GM19239 (cell line): Measurements from ENCODE around the gene CENPX.

Source experiments
- DNase-seq: peaks from one replicate; pipeline ENCODE4 v3.0.0; 2011; ENCODE audit warnings: low spot score; ENCODE audit not compliant: insufficient read length
- FAIRE-seq: peaks from 2 replicates; lab custom pipeline; 2011; peaks lifted over from hg19 to GRCh38; lab: Jason Lieb, UNC

The CENPX gene

DNA sequence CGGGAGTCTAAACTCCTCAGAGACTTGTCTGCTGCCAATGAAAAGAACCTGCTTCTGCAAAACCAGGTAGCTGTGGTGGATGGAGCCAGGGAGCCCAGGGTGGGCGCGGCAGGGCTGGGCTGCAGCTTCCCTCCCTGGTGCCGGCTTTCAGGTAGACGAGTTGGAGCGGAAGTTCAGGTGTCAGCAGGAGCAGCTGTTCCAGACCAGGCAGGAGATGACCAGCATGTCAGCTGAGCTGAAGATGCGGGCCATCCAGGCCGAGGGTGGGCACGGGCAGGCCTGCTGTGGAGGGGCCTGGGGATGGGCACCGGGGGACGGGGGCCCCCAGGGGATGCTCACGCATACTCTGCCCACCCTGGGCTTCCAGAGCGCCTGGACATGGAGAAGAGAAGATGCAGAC is 5.6 kb upstream of the CENPX start:
- DNase-seq (no peak), FAIRE-seq (no peak)

DNA sequence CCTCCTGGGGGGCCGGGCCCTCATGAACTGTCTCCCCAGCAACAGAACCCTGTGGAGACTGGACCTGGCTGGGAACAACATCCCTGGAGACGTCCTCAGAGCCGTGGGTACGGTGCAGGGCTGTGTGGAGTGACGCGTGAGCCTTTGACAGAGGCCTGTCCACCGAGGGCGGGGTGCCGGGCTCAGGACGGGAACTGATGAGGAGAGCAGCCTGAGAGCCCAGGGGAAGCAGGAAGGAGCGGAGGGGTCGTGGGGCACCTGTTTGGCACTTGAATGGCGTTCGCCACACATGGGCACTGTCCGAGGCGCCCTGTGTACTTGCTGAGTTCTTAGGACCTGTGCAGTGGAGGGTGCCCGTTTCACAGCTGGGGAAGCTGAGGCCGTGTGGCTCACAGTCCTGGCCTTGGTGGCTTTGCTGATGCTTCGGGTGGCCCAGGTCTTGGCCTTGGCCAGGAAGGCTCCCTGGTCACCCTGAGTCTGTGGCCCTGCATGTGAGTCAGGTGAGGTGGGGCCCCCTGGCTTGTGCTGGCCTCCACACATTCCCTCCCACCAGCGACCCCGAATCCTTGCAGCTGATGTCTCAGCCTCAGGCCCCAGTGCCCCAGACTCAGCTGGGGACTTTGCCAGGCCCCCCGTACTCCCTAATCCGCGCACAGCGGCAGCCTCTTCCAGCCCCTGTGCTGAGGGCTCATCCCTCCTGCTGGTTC is 2.9 kb upstream of the CENPX start:
- no peak for DNase-seq
- FAIRE-seq = no peak

DNA sequence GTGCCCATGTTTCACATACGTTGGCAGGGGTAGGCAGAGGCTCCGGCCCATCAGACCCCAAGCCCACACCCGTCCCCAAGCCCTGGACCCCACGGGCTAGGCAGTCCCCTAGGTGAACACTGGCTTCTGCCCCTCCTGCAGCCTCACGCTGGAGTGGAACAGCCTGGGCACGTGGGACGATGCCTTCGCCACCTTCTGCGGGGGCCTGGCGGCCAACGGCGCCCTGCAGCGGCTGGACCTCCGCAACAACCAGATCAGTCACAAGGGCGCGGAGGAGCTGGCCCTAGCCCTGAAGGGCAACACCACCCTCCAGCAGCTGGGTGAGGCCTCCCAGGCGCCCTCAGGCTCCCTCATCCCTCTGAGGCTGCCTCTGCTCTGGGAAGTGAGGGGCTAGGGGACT is 2.2 kb upstream of the CENPX start:
- FAIRE-seq (no peak), DNase-seq (no peak)

DNA sequence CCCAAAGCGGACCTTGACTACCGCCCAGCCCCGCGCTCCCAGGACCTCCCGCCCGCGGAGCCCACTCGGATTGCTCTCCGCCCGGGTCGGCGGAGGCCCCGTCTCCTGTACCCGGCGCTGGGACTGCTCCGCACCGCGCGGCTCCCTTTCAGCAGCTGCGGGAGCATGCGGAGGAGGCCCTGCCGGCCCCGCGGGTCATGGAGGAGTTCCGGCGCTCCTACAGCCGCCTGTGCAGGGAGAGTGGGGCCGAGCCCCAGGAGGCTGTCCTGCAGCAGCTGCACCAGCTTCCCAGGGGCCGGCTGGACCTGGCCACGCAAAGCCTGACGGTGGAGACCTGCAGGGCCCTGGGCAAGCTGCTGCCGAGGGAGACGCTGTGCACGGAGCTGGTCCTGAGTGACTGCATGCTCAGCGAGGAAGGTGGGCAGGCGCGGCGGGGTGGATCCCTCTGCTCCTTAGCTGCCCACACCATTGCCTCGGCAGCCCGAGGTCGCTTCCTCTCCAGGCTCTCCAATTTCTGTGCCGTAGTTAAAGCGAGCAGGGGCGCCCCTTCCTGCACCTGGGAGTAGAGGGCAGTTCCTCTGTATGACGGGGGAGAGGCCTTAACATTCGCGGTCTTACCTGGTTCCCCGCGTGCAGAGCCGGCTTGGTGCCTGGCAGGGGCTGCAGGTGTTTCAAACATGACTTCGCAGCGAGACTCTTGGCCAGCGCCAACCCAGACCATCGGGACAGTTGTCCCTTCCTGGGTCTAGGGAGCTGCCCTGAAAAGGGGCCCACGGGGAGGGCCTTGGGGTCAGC is 966 bp upstream of the CENPX start:
- DNase-seq = no peak
- FAIRE-seq = peak; percentile 85

DNA sequence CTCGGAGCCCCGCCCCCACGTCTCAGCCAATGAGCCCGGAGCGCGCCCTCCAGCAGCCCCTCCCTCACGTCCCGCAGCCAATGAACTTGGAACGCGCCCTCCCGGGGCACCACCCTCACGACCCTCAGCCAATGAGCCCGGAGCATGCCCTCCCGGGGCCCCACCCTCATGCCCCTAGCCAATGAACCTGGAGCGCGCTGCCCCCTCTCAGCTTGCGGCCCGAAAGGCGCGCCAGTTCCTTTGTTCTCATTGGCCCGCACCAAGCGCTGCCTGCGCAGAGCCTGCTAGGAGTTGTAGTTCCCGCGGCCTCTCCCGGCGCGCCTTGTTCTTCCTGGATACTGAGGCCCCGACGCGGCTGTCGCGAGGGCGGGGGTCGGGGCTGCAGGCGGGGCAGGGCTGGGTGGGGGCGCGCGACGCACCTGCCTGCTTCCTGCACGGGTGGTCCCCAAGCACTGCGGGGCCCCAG is 336 bp upstream of the CENPX start, which contains the start of gene LRRC45:
Gene LRRC45, plus strand, starts transcription at position 325 of the 466 bp plus-strand sequence. CDS start 339 bp downstream, outside the sequence.
- FAIRE-seq (peak; percentile 99), DNase-seq (peak; percentile 99)

DNA sequence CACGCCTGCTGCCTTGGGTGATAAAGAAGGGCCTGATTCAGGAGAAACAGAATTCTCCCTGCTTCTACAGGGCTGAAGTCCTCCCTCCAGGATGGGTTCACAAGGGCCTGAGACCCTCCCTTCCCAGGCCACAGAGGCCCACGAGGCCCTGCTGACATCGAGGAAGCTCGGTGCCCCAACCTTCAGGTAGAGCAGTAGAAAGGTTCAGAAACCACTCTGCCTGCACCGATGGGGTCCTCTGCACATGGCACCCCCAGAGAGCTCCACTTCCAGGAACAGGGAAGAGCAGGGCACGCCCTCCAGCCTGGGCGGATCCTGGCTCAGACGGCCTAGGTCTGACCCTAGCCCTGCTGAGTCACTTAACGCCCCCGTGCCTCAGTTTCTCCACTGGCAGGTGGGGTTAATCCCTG is 773 bp downstream of the CENPX start:
- FAIRE-seq (peak; percentile 58), DNase-seq (no peak)

DNA sequence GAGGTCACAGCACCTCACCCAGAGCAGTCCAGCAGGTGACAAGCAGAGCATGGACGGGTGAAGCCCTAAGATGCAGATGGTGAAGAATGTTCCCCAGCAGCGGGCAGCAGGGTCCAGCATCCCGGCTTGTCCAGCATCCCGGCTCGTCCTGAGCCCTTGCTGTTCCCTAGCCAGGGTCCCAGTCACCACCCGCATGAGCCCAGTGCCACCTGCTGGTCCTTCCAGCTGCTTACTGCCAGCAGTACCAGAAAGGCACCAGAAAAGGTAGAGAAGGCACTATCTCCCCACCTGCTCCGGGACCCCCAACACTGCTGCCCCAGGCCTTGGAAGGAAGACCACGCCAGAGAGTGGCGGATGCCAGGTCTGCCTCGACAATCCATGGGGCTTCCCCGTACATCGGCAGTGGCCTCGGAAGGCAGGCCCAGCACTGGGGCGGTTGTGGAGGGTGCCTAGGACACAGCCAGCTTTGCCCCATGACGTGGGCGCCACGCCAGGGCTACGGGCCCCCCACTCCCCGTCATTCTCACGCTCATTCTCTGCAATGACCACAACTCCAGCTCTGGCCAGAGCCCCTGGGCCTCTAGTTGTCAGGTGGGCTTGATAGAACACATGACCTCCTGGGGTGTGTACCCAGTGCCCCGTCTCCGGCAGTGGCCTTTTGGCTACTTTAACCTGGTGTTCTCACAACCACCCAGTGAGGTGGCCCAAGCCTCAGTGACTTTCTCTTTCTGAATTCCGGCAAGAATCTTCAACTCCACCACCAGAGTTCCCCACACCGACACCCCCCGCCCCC is 1.4 kb downstream of the CENPX start:
- no peak for DNase-seq
- peak; percentile 69 for FAIRE-seq

DNA sequence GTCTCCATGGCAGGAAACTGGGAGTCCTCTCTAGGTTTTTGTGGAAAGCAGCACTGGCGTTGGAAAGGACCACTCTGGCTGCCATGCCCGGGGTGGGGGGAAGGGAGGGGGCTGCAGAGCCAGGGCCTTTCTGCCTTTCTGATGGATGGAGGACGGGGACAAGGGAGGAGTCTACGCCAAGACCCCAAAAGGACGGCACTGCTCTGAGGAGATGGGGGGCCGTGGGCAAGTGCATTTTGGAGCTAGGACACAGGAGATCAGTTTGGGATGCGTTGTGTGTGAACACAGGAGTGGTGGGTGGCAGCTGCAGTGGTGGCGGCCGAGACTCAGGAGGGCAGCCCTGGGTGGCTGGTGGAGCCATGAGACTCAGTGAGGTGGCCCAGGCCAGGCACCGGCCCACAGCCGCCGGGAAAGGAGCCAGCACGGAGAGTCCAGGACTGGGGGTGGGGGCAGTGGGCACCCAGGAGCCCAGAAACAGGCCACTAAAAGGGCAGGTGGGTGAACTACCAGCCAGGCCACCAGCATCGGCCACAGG is 2.0 kb downstream of the CENPX start:
- no peak for FAIRE-seq
- DNase-seq = no peak

DNA sequence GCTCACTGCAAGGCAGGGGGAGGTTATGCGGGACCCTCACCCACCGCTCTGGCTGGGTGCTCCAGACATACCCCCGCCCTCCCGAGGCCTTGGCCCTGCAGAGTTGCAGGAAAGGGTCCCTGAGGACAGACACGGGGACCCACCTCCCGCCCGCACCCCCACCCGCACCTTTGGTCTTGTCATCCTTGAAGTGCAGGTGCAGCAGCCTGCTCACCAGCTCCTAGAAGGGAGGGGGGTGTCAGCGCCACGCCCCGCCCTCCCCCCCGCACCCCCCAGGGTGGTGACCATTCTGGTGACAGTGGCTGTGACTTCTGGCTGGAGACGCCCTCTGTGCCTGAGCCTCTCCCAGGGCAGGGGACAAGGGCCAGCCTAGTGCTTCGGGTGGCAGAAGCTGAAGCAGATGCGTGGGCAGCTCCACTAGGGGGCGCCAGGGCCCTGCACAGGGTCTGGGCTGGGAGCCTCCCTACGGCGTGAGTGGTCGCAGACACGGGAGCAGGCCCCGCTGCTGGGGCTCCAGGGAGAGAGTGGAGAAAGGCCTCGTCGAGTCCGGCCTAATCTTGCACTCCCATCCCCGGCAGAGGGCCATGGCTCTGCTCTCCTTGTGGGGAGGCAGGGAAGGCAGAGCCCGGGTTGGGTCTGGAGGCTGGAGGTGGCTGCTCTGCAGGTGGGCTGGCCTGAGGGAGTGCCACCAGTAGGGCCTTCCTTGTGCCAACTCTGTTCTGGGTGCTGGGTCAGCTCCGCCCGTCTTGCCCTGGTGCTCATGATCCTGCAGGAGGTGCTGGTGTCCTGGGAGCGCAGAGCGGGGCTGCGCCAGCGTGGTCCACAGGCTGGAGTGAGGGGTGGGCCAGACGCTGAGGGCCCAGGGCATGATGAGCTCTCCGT is 2.7 kb downstream of the CENPX start:
- DNase-seq = peak; percentile 90
- FAIRE-seq = no peak

DNA sequence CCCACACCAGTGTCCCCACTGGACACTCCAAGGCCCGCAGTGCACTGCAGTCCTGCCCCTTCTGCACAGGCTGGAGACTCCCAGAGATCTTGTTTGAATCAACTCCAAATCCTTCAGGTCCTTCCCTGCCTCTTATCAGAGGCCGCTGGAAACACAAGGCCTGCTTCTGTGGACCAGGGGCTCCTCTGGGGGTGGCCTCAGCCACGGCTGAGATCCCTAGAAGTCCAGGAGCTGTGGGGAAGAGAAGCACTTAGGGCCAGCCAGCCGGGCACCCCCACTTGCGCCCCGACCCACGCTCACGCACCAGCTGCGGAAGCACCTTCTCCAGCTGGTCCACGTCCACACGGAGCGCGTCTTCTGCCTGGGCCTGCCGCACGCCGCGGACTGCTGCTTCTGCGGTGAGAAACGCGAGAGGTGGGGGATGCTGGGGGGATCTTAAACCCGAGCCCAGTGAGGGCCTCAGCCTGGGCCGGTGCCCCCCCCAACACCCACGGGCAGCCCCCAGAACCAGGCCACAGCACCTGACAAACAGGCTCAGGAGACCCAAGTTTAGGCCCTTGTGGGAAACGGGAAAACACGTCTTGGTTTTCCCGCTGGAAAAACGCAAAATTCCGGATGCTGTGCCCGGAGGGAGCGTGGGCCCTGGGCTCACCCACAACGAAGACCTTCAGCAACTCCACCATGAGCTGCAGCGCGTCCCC is 3.5 kb downstream of the CENPX start:
- DNase-seq = no peak
- no peak for FAIRE-seq

DNA sequence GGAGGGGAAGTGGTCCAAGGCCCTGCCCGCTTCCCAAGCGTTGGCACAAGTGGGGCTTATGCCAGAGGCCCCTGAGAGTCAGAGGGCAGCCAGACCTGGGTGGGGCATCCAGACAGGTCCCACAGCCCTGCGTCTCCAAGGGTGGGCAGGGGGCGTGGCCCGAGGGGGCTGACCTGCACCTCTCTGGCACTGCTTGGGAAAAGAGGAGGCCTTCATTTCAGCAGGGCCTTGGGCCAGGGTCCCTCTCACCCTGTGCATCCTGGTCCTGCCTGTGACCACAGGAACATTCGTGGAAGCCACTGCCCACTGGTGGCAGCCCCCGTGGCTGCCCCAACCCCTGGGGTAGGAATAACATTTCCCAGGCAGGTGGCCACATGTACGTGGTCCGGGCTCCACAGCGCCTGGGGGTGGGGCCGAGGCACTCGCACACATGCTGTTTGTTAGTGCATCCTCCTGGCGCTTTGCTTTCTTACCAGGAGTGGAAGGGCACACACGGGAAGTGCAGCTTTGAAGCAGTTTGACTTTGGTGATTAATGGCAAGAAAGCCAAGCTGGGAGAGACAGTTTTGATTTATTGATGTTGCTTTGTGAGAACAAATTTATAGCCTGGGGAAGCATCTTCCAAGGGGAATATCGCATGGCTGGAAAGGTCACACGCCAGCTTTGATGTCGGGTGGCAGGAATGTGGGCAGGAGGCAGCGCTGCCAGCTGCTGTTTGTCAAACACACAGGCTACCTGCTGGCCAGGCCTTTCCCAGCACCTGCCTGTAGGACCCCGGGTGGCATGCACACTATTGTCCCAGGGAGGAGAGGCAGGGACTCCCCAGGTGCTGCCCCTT is 4.3 kb downstream of the CENPX start:
- DNase-seq = no peak
- no peak for FAIRE-seq

DNA sequence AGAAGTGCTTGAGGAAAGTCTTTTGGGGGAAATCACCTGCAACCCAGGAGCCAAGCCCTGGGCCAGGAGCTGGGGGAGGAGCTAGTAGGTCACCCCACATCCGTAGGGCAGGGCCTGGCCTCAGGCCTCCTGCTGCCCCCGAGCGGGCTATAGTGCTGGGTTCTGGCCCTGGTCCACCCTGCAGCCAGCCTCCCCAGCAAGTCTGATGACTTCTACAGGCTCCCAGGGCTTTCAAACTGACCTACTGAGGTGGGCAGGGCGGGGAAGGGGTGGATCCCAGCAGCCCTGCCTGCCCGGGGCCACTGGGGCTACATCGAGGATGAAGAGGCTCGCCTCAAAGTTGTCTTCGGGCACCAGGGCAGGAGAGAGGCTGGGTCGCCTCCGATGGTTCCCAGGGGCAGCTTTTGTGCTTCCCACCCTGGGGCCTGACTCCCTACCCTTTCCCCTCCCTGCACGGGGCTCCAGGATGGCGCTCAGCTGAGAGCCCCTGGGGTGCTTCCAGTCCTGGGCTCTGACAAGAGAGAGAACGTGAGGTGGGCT is 5.0 kb downstream of the CENPX start:
- no peak for DNase-seq
- FAIRE-seq = no peak

DNA sequence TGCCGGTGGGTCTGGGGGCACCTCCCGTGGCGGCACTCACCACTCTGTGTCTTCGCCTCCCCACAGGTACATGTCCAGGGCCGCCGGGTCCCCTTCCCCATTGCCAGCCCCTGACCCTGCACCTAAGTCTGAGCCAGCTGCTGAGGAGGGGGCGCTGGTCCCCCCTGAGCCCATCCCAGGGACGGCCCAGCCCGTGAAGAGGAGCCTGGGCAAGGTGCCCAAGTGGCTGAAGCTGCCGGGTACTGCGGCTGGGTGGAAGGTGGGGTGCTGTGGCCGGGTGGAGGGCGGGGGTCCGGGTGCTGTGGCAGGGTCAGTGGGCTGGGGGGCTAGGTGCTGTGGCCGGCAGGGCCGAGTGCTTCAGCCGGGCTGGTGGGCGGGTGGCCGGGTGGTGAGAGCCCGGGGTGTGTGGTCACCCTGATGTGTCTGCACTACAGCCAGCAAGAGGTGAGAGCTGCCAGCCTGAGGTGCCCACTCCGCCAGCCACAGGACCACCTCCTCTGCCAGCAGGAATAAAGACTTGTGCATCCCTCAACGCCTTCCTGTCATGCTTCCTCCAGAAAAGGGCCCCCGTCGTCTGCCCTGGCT is 5.7 kb downstream of the CENPX start:
- FAIRE-seq (no peak), DNase-seq (no peak)

DNA sequence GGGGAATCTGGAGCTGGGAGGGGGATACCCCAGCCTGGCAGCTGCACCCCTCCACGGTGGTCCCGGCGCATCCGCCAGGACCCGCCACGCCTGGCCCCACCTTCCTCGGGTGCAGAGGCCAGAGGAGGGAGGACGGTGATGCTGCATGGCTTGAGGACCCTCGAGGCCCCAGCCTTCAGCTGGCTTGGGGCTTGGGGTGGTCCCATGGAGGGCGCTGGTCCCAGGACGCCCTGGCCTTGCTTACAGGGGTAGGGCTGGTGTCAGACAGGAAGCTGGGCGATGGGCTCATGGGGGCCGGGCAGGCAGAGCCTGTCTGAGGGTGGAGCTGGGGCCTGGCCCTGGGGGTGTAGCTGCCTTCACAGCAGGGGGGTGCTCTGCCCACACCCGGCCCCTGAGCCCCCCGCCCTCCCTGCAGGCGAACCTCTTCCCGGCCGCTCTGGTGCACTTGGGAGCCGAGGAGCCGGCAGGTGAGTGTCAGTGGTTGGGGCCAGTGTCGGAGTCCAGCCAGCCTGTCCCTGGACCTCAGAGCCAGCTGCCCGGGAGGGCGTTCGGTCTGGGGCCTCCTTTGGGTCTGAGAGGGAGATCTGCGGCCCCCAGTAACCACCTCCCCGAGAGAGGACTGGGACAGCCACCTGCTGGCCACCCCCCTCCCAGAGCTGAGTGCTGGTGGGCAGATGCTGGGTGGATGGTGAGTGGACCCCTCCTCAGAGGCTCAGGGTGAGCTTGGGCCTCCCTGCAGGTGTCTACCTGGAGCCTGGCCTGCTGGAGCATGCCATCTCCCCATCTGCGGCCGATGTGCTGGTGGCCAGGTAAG is 6.4 kb downstream of the CENPX start:
- DNase-seq = no peak
- no peak for FAIRE-seq

DNA sequence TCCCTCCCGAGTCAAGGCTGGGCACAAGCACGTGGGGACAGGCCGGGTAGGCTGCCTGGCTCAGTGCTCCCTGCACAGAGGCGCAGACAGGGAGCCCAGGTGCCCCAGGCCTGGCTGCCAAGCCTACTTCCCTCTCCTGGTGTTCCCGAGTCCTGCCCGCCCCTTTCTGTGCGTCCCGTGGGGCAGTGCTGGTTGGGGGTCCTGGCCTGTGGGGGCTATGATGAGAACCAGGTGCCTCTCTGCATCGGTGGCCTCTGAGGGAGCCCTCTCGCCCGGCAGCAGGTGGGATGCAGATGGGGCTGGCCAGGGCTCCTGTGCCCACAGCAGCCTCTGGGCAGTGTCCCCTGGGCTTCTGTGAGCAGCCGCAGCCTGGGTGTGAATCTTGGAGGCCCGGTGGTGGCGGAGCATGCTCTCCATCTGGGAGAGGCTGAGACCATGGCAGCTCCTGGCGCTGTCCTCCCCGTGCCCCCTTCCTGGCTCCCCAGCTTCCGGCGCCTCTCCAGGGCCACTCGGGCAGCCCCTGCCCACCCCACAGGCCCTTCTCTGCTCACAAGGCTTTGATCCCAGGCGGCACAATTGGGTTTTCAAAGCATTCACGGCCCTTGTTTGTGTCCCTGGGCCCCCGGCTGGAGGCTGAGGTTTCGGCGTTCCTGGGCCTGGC is 7.2 kb downstream of the CENPX start:
- no peak for FAIRE-seq
- no peak for DNase-seq

DNA sequence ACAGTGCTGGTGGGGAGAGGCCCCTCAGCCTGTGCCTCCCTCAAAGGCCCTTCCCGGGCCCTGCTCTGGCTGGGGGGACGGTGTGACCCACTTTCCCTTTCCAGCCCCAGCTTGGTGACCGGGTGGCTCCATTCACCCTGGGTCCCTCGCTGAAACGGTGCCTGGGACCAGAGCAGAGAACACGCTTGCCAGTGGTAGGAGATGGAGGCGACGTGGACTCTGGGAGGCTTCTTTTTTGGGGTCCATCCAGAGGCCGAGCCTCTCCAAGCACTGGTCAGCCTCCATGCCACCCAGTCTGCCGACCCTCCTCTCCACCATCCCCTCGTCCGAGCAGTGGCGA is 7.7 kb downstream of the CENPX start:
- FAIRE-seq (no peak), DNase-seq (no peak)
